T47D (cell line): Measurements from ENCODE around the gene CD247.

Experiments
- DNase-seq, 2 experiments: peaks; one replicate each; pipeline versions ENCODE4 v3.0.0 to v3.0.0-alpha.2; 2011 to 2012; ENCODE audit warnings: low read depth in 1 of 2, low spot score in 1 of 2
- JUND ChIP-seq: IDR thresholded peaks from 2 replicates; pipeline ENCODE4 v1.6.1; 2012; ENCODE audit warnings: low read depth
- in situ Hi-C: cut with HindIII; loops from 2 replicates; pipeline ENCODE4 v1.10.0; 2016; ENCODE audit warnings: low sequenced_read_pairs, low pct_unique_long_range_greater_than_20kb

The CD247 gene

GRCh38 chr1:167515461-167515860 is 2.9 kb downstream of the CD247 start:
- TF ChIP-seq JUND: no peak
- DNase-seq: no peak
- in situ Hi-C loops: no loop called here

- in situ Hi-C loops: no loop called here
- no peak for TF ChIP-seq JUND
- DNase-seq: no peak
Measured at GRCh38 chr1:167514288-167514687, 4.0 kb downstream of the CD247 start.

DNA sequence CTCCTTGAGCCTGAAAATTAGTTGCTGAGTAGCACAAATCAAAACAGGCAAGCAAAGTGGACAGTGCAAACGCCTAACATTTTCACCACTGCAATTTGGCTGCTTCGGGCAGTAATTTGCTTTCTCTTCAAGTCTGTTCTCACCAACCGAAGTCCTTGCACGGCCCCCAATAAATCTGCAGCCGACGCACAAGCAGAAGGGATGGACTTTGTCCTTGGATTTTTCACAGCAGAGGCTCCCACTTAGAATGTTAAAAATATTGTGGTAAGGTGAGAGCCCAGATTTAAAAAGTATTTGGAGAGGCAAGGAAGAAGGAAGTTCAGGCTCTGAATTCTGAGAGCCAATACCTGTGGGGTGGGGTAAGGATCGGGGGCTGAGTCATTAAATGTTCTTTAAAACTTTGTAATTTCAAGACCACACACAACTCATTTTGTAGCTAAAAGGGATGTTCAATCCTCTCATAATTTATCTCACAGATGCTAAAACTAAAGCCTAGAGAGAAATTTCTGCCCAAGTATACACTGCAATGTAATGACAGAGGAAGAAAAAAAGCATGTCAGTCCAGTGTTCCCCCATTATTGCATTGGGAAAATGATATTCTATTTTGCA is 6.2 kb downstream of the CD247 start:
- TF ChIP-seq JUND: no peak
- no peak for DNase-seq
- in situ Hi-C loops: no loop called here

- no peak for DNase-seq
- in situ Hi-C loops: no loop called here
- no peak for TF ChIP-seq JUND
Measured at GRCh38 chr1:167511374-167511986, 6.8 kb downstream of the CD247 start.

- no peak for DNase-seq
- in situ Hi-C loops: no loop called here
- no peak for TF ChIP-seq JUND
Measured at GRCh38 chr1:167510881-167511280, 7.4 kb downstream of the CD247 start.

GRCh38 chr1:167510244-167510643 is 8.1 kb downstream of the CD247 start:
- in situ Hi-C loops: no loop called here
- no peak for TF ChIP-seq JUND
- DNase-seq: no peak

DNA sequence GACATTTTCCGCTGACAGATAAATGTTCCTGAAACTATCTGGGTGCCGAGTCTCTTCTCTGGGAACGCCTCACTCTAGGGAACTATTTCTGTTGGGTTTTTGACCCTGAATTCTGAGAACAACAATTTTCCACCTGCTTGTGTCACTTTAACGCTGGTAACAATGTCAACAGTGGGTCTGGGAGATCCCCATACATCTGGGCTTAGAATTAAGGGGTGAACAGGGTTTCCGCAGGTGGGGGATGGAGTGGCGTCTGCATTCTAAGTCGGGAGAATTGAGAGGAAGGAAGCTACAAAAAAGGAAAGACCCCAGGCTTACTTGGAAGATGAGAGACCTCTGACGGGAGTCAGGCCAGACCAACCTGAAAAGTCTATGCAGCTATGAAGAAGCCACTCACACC is 8.7 kb downstream of the CD247 start:
- no peak for TF ChIP-seq JUND
- in situ Hi-C loops: no loop called here
- DNase-seq: no peak

GRCh38 chr1:167507719-167508118 is 10.6 kb downstream of the CD247 start:
- TF ChIP-seq JUND: no peak
- no peak for DNase-seq
- in situ Hi-C loops: no loop called here

DNA sequence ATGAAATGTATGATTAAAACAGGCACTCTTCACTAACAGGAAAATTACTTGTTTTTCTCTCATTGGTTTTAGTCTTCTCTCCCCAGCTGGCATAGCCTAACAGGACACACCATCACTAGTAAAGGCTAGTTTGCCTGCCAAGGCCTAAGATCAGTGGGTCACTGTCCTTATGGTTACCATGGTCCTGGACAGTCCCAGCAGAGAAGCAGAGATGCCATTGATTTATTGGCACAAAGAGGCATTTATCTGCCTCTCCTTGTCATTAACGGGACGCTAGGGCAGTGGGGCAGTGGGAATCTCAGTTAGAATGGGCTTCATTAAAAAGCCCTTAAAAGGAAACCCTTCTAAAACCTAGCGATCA is 13.9 kb downstream of the CD247 start:
- TF ChIP-seq JUND: no peak
- in situ Hi-C loops: no loop called here
- no peak for DNase-seq

- in situ Hi-C loops: no loop called here
- no peak for TF ChIP-seq JUND
- DNase-seq: no peak
Measured at GRCh38 chr1:167503626-167504466, 14.5 kb downstream of the CD247 start.

GRCh38 chr1:167502719-167503462 is 15.4 kb downstream of the CD247 start:
- TF ChIP-seq JUND: no peak
- no peak for DNase-seq
- in situ Hi-C loops: no loop called here

GRCh38 chr1:167502192-167502551 is 16.2 kb downstream of the CD247 start:
- TF ChIP-seq JUND: no peak
- no peak for DNase-seq
- in situ Hi-C loops: no loop called here
